Measurements from ENCODE around the gene NECAB3.
"Not testable (repeated sequence)": the region's sequence is repeated elsewhere in the genome, so short reads cannot be mapped to it uniquely, and the experiment has no call there.

Gene NECAB3, protein sequence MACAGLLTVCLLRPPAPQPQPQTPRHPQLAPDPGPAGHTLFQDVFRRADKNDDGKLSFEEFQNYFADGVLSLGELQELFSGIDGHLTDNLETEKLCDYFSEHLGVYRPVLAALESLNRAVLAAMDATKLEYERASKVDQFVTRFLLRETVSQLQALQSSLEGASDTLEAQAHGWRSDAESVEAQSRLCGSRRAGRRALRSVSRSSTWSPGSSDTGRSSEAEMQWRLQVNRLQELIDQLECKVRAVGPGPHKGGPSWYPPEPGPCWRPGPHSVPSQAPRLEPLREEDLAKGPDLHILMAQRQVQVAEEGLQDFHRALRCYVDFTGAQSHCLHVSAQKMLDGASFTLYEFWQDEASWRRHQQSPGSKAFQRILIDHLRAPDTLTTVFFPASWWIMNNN

GRCh38 chr20:33674294-33675135, at the start of gene NECAB3:
Gene NECAB3, minus strand, starts transcription at chr20:33674428. Its CDS starts 76 bp downstream, at chr20:33674352.
- peak; percentile 89 for DNase-seq

- no peak for DNase-seq
These were observed 47.3 kb upstream of the NECAB3 start for GRCh38 chr20:33721391-33722140.

- peak; percentile 89 for DNase-seq
These were observed 45.9 kb upstream of the NECAB3 start, which contains the start of gene PXMP4 for GRCh38 chr20:33719989-33720709. Gene PXMP4, minus strand, starts transcription at chr20:33720310. Its CDS starts 103 bp downstream, at chr20:33720207.

DNA sequence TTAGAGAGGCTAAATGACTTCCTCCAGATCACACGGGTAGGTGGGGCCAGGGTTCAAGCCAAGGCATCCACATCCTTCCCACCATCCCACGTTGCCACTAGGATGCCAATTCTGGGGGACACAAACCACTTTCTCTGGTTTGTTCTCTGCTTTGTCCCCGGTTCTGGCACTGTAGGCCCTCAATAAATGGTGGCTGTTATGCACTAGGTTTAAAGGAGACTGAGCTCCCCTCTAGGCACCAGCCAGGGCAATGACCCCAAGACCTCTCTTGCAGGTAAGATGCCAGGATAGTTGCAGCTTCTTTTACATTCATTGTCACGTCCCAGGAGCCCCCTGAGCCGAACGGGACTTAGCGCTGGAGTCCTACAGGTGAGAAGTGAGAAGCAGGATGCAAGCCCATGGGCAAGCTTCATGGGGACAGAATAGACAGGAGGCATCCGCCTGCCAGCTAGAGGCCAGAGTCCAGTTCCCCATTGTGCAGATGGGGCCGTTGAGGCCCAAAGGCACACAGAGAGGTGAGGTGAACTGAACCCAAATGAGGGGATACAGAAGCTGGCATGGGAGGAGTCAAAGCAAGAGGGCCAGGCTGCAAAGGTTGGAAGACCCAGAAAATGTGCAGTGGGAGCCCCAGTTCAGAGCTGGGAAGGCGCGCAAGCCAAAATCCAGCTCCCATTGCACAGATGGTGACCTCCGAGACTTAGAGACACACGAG, 45.2 kb upstream of the NECAB3 start:
- no peak for DNase-seq

GRCh38 chr20:33716498-33716897, 42.3 kb upstream of the NECAB3 start:
- DNase-seq = no peak

DNA sequence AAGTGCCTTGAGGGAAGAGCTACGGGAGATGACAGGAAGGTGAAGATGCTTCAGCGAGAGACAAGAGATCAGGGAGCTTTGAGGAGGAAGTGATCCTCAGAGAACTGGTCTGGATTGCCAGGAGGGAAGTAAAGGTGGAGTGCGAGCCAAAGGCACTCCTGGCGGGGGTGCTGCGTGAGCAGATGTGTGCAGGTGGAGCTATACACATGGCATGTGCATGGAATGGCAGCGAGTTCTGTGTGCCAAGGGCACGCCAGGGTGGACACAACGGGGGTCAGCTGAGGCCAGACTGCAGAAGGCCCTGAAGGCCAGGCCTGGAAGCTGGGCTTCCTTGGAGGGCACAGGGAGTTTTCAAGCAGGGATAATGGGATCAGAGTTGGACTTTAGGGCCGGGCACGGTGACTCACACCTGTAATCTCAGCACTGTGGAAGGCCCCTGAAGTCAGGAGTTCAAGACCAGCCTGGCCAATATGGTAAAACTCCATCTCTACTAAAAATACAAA, 39.7 kb upstream of the NECAB3 start:
- no peak for DNase-seq

GRCh38 chr20:33711446-33711738, 37.2 kb upstream of the NECAB3 start:
- DNase-seq = no peak

DNA sequence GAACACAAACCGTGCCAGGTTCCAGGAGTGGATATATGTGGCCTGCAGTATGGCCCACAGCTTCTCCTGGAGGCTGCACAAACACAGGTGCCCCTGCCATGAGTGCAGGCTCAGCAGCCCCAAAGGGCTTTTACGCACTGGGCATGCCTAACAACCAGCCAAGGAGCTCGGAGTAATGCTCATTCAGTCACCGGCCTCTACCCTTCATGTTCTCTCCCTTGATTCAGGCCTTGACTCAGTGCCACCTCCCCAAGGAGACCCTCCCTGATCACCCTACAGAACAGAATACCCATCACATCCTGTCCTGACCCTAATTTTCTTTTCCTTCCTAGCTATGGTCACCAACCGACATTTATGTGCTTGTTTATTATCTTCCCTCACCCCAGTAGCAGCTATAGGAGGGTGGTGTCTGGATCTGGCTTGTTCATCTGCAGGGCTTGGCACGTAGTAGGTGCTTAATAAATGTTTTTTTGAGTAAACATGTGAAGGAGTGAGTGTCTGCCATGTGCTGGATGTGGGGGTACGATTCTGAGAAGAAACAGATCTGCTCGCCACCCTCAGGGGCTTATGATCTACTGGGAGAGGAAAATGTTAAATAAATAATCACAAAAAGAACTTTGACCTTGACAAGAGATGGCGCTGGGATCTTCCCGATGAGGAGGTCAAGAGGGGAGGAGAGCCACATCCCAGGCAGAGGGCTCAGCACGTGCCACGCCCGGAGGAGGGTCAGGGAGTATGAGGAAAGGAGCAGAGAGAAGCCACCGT, 36.6 kb upstream of the NECAB3 start:
- DNase-seq = no peak

DNA sequence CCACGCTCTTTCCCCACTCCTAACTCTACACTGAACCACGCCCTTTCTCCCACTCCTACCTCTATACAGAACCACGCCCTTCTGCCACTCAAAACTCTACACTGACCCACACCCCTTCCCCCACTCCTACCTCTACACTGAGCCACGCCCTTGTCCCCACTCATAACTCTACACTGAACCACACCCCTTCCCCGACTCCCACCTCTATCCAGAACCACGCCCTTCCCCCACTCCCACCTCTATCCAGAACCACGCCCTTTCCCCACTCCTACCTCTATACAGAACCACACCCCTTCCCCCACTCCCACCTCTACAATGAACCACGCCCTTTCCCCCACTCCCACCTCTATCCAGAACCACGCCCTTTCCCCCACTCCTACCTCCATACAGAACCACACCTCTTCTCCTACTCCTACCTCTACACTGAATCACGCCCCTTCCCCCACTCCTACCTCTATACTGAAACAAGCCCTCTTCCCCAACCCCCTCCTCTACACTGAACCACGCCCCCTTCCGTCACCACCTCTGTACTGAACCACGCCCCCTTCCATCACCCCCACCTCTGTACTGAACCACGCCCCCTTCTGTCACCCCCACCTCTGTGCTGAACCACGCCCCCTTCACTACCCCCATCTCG, 35.8 kb upstream of the NECAB3 start:
- DNase-seq = no peak

- DNase-seq = no peak
These were observed 35.2 kb upstream of the NECAB3 start for GRCh38 chr20:33709398-33709797.

DNA sequence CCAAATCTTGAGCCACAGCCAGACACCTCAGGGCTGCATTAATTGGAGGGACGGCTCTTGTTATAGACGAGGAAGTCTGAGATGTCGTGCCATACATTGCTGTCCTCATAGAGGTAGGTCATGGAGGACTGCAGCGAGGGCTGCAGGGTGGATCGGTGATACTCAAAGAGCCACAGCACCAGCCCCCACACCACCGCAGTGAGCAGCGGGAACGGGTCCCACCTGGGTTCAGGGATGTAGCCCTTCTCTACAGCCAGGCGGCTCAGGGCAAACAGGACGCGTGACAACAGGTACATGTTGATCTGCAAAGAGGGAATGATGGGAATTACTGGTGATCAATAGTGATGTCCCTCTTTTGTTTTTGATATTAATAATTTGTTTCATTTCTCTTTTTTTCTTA, 33.4 kb upstream of the NECAB3 start:
- DNase-seq = no peak

DNA sequence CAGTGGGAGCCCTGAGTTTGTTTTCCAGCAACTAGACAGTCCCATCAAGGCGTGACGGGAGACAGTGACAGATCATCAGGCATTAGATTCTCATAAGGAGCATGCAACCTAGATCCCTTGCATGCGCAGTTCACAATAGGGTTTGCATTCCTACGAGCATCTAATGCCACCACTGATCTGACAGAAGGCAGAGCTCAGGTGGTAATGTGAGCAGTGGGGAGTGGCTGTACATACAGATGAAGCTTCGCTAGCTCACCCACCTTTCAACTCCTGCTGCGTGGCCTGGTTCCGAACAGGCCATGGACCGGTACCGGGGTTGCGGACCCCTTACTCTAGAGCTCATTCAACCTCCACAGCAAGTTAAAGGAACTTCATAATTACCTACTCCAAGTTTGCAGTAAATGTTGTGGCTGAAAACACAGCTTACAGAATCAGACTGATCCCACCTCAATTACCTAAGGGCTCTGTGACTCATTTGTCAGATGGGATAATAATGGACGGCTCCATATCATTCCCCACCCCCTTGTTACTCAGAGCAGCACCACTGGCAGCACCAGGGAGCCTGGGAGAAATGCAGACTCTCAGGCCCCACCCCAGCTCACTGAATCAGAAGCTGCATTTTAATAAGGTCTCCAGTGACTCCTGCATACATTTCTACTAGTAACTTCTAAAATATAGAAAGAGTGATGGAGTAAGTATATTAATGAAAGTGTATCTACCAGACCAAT, 30.1 kb upstream of the NECAB3 start:
- DNase-seq = no peak

DNA sequence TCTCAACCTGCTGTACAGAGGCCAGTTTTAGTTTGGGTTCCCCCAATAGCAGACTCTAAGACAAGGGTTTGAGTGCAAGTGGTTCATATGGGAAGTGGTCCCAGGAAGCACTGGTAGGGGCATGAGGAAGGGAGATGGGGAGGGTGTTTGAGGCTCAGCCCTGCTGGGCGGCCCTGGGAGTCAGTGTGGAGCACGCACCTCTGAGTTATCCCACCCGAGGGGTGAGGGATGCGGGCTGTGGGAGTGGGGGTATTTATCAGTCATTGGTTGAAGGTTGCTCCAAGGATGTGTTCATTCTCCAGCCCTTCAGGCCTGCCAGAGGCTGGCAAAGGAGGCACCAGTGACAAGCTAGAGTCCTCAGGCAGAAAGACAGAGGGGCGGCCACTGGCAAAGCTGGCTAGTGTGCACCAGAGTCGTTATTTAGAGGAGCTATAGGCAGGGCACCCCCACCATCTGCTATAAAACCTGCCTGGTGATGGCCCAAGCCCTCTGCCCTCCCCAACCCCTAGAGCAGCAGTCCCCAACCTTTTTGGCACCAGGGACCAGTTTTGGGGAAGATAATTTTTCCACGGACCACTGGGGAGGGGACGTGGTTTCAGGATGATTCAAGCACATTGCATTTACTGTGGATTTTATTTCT, 29.4 kb upstream of the NECAB3 start:
- no peak for DNase-seq

DNA sequence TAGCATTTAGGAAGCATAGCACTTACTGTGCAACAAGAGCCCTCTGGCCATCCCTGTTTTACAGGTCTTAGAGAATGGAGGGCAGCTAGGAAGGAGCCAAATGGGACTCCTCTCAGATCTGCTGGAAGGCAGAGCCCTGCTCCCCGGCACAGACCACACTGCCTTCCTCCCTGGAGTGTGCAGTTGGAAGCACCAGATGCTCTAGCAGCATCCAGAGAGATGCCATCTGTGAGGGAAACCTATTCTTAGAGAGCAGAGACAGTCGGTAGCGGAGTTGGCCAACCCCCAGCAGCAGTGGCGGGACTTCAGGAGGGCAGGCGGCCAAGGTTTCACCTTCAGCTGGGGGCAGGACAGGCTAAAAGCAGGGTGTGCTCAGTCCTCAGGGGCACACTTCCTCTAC, 28.6 kb upstream of the NECAB3 start:
- no peak for DNase-seq

DNA sequence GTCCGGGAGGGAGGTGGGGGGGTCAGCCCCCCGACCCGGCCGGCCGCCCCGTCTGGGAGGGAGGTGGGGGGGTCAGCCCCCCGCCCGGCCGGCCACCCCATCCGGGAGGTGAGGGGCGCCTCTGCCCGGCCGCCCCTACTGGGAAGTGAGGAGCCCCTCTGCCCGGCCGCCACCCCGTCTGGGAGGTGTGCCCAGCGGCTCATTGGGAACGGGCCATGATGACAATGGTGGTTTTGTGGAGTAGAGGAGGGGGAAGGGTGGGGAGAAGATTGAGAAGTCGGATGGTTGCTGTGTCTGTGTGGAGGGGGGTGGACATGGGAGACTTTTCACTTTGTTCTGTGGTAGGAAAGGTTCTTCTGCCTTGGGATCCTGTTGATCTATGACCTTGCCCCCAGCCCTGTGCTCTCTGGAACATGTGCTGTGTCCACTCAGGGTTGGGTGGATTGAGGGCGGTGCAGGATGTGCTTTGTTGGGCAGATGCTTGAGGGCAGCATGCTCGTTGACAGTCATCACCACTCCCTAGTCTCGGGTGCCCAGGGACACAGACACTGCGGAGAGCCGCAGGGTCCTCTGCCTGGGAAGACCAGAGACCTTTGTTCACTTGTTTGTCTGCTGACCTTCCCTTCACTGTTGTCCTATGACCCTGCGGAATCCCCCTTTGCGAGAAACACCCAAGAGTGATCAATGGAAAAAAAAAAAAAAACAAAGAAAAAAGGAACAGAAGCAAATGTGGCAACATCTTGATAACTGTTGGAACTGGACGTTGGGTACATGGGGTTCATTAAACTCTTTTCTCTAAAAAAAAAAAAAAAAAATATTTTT, 27.6 kb upstream of the NECAB3 start:
- no peak for DNase-seq

- not testable (repeated sequence) for DNase-seq
These were observed 26.6 kb upstream of the NECAB3 start for GRCh38 chr20:33700696-33701441.

GRCh38 chr20:33698966-33699365, 24.7 kb upstream of the NECAB3 start:
- not testable (repeated sequence) for DNase-seq

DNA sequence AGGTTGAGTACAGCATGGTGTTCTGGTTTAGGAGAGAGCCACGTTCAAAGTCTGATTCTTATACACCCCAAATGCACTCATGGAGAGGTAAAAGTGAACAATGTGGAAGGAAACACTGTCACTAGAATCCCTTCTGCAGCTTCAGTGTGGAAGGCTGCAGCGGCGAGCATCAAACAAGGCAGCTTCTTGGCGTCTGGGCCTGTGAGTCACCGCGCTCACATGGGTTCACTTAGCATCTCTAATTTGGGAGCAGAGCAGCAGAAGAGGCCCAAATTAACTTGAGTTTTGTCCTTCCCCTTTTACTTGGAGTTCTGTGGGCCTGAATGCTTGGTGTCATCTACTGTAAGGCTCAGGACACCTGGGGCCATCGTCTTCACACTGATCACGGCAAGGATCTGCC, 22.9 kb upstream of the NECAB3 start:
- no peak for DNase-seq
